Activated B cell treated with CpG ODN at 0.5 μM for 24 hours (primary cell): Measurements from ENCODE around the gene TEKTIP1. TPM values are rescaled to one million over a fixed set of nuclear protein-coding genes. Genes with fewer than 3 reads are reported as not detected.
A peak's percentile ranks its signal among the peaks of the same experiment; 100 is the strongest.

ENCODE experiments used
- ATAC-seq: fragments of 200-7000 bp; cut with Tn5 transposase; one replicate; pipeline ENCODE4 v1.10.0; 2021; ENCODE audit warnings: low read depth, mild to moderate bottlenecking, moderate library complexity
- CTCF ChIA-PET: fragments of 350-600 bp; sonication (Branson Sonifier 250); formaldehyde crosslinking; loops from one replicate; lab custom pipeline; 2021; ENCODE audit warnings: antibody characterized with exemption; lab: Charles Lee
- POLR2A ChIA-PET: fragments of 350-600 bp; sonication (Branson Sonifier 250); formaldehyde crosslinking; loops from one replicate; lab custom pipeline; 2021; ENCODE audit warnings: antibody characterized with exemption; lab: Charles Lee
- DNase-seq: peaks from one replicate; pipeline ENCODE4 v3.0.0; 2022
- H3K27ac Mint-ChIP-seq: one replicate; pipeline ENCODE4 v1.8.0; 2020; ENCODE audit warnings: mixed read lengths
- H3K27me3 Mint-ChIP-seq: one replicate; pipeline ENCODE4 v1.8.0; 2021; ENCODE audit warnings: mixed read lengths
- H3K36me3 Mint-ChIP-seq: one replicate; pipeline ENCODE4 v1.8.0; 2021; ENCODE audit warnings: low read depth, mixed read lengths
- H3K4me1 Mint-ChIP-seq: one replicate; pipeline ENCODE4 v1.8.0; 2021; ENCODE audit warnings: mixed read lengths
- H3K4me3 Mint-ChIP-seq: one replicate; pipeline ENCODE4 v1.8.0; 2020; ENCODE audit warnings: mild to moderate bottlenecking, mixed read lengths
- H3K9me3 Mint-ChIP-seq: one replicate; pipeline ENCODE4 v1.8.0; 2020; ENCODE audit warnings: mixed read lengths
- CTCF ChIP-seq: fragments of 200-600 bp; IDR thresholded peaks from one replicate; pipeline ENCODE4 v1.8.0; 2022; ENCODE audit warnings: antibody characterized with exemption, mild to moderate bottlenecking
- intact Hi-C: fragments of 100-400 bp; cut with micrococcal nuclease; formaldehyde crosslinking; loops from one replicate; pipeline ENCODE4 v1.15.1; 2024
- total RNA-seq: library from RNA; stranded (reverse); gene quantifications from 2 replicates; pipeline ENCODE4 v1.2.3, GENCODE V29; 2022

TEKTIP1 gene
- total RNA-seq, 1 donor from 2014 or later = 7.1 TPM

GRCh38 chr19:3547767-3548282, 8.9 kb downstream of the TEKTIP1 start:
- no peak for TF ChIP-seq CTCF
- no peak for DNase-seq
- H3K27me3 Mint-ChIP-seq = no peaks in the 10 kb centered on the region
- H3K4me3 Mint-ChIP-seq = no peak overlapping the region
- H3K36me3 Mint-ChIP-seq = peaks cover 27% of the 10 kb centered on the region
- CTCF ChIA-PET = interaction anchor here (4.3 kb wide), 1 partner anchor 9 kb away, joined by 37 read pairs; the partner anchor contains the start of gene MFSD12
- no peaks in the 10 kb centered on the region for H3K9me3 Mint-ChIP-seq
- no peak for ATAC-seq
- intact Hi-C loops = no loop called here
- H3K4me1 Mint-ChIP-seq = peaks cover 21% of the 10 kb centered on the region
- H3K27ac Mint-ChIP-seq = no peak overlapping the region
- POLR2A ChIA-PET = interaction anchor here (0.6 kb wide), 1 partner anchor 74 kb away, joined by 8 read pairs; no protein-coding TSS in a partner anchor

GRCh38 chr19:3548606-3549005, 9.6 kb downstream of the TEKTIP1 start:
- DNase-seq (no peak), ATAC-seq (no peak)
- no peaks in the 10 kb centered on the region for H3K27me3 Mint-ChIP-seq
- H3K36me3 Mint-ChIP-seq = peaks cover 27% of the 10 kb centered on the region
- intact Hi-C loops = no loop called here
- no peaks in the 10 kb centered on the region for H3K9me3 Mint-ChIP-seq
- TF ChIP-seq CTCF = no peak
- no peak overlapping the region for H3K27ac Mint-ChIP-seq
- CTCF ChIA-PET = no interaction called here
- H3K4me1 Mint-ChIP-seq = peaks cover 29% of the 10 kb centered on the region
- no peak overlapping the region for H3K4me3 Mint-ChIP-seq
- POLR2A ChIA-PET = no interaction called here

GRCh38 chr19:3549816-3550215, 10.8 kb downstream of the TEKTIP1 start:
- H3K4me1 Mint-ChIP-seq = peaks cover 39% of the 10 kb centered on the region
- H3K36me3 Mint-ChIP-seq = peaks cover 27% of the 10 kb centered on the region
- no peak for DNase-seq
- intact Hi-C loops = loop anchor here (10.0 kb wide), 1 partner anchor 515 kb away; the partner anchor contains the start of gene ZBTB7A
- POLR2A ChIA-PET = interaction anchor here (0.6 kb wide), 1 partner anchor 677 kb away, joined by 4 read pairs; no protein-coding TSS in a partner anchor
- H3K4me3 Mint-ChIP-seq = no peak overlapping the region
- H3K9me3 Mint-ChIP-seq = no peaks in the 10 kb centered on the region
- H3K27ac Mint-ChIP-seq = no peak overlapping the region
- no peaks in the 10 kb centered on the region for H3K27me3 Mint-ChIP-seq
- no peak for TF ChIP-seq CTCF
- no peak for ATAC-seq
- CTCF ChIA-PET = no interaction called here

GRCh38 chr19:3550947-3551791, 12.2 kb downstream of the TEKTIP1 start:
- Mint-ChIP-seq H3K36me3 (peaks cover 19% of the 10 kb centered on the region), H3K4me1 (peaks cover 45% of the 10 kb centered on the region), H3K27me3 (no peaks in the 10 kb centered on the region), H3K4me3 (no peak overlapping the region), H3K27ac (peak overlapping the region; percentile 41), H3K9me3 (no peaks in the 10 kb centered on the region)
- ChIA-PET CTCF (interaction anchor here (0.6 kb wide), 1 partner anchor 17 kb away, joined by 4 read pairs; no protein-coding TSS in a partner anchor), POLR2A (interaction anchor here (0.6 kb wide), 1 partner anchor 455 kb away, joined by 3 read pairs; no protein-coding TSS in a partner anchor)
- ATAC-seq (no peak), DNase-seq (no peak)
- intact Hi-C loops = loop anchor here (10.0 kb wide), 1 partner anchor 514 kb away; the partner anchor contains the start of gene ZBTB7A
- no peak for TF ChIP-seq CTCF

GRCh38 chr19:3551792-3552095, 12.8 kb downstream of the TEKTIP1 start:
- DNase-seq = no peak
- POLR2A ChIA-PET = interaction anchor here (0.7 to 0.9 kb wide), 3 partner anchors 21 to 429 kb away, joined by 3 to 6 read pairs (median 6); partner anchors contain the start of genes FZR1 and HMG20B
- ATAC-seq = no peak
- Mint-ChIP-seq H3K9me3 (no peaks in the 10 kb centered on the region), H3K4me1 (peaks cover 51% of the 10 kb centered on the region), H3K27ac (peak overlapping the region; percentile 9), H3K27me3 (no peaks in the 10 kb centered on the region), H3K4me3 (no peak overlapping the region), H3K36me3 (peaks cover 20% of the 10 kb centered on the region)
- TF ChIP-seq CTCF = no peak
- intact Hi-C loops = loop anchor here (10.0 kb wide), 1 partner anchor 513 kb away; the partner anchor contains the start of gene ZBTB7A
- CTCF ChIA-PET = no interaction called here
